KG1 (cell line): ENCODE data around the gene HOXD10.

Experiments
- DNase-seq: peaks from one replicate; lab custom pipeline; 2025; lab: John Stamatoyannopoulos, UW

Gene HOXD10

DNA sequence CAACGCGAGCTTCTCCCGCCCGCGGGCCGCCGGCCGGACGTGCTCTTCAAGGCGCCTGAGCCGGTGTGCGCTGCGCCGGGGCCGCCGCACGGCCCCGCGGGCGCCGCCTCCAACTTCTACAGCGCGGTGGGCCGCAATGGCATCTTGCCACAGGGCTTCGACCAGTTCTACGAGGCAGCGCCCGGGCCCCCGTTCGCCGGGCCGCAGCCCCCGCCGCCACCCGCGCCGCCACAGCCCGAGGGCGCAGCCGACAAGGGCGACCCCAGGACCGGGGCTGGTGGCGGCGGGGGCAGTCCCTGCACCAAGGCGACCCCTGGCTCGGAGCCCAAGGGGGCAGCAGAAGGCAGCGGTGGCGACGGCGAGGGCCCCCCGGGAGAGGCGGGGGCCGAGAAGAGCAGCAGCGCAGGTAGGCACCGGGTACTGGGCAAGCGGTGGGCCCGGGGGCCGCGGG lies 8.8 kb upstream of the HOXD10 start:
- no peak for DNase-seq

DNA sequence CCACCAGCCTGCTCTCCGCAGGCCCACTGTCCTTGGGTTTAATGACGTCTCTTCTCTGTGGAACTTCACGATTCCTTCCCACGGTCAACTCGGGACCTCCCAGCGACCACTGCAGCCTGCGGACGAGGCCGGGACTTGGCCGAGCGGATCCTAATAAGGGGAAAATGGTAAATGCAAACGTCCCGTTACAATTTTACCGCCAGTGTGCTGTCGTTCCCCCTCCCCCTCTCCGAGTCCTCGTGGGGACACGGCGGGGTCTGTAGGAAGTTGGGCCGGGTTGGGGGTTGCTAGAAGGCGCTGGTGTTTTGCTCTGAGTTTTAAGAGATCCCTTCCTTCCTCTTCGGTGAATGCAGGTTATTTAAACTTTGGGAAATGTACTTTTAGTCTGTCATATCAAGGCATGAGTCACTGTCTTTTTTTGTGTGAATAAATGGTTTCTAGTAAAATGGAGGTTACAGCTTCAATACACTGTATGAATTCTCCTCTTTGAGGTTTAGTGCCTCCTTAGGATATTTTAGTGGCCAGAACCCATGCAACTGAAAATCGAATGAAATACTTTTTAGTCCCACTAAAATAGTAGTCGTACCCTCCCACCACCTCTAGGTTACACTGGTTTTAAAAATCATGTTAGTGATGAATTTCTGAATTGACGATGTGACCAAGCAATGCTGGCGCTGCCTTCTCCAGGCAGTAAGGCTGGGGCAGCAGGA lies 7.2 kb upstream of the HOXD10 start:
- DNase-seq: no peak

DNA sequence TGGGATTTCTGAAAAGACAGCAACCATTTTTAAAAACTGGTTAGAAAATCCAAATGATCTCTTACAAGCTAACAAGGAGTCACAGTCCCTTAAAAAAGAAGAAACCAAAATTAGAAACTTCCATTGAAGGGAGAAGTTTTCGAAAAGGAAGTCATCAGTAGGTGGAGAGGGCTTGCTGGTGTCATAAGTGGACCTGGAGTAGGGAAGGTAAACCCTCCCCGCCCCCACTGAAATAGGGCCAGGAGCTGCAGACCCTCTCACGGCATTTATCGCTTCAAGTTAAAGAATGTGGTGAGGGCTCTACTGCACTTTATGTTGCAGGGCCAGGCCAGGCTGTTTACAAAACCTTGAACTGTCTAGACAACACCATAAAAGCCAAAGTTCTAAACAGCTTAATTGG lies 6.6 kb upstream of the HOXD10 start:
- DNase-seq: no peak

DNA sequence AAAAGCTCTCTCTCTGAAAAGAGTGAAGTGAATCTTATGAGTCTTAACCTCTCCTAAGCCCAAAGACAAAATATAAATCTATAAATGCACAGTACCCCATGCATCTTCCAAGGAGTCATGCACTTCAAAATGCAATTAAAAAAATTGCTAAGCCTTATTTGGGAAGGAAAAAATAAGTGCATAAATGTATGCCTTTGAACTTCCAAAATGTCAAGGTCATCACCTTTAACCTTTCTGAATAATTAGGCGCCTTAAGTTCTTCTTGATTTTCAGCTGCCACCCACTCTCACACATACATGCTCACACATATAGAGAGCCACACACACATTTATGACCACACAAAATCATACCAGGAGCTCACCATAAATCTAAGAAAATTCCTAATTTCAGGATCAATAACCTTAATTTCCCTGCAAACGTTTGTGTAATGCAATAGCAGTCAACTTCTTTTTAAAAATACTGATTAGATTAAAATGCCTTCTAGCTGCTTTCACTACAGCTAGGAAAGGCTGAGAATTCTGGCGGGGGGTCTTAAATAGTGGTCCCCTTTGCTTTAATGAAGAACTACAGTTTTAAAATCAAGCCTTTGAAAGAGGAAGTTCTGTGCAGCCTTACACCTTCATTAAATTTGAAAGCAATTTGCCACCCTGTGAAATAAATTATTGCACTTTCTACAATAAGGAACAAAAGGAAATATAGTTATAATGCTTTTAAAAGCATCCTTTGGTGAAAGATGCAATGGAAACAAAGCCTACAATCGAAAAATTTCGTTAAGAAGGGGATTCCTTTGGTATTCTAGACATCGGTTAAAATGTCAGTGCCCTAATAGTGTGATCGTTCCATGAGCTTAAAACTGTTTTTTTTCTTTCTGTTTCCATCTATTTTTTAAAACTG lies 5.9 kb upstream of the HOXD10 start:
- no peak for DNase-seq

DNA sequence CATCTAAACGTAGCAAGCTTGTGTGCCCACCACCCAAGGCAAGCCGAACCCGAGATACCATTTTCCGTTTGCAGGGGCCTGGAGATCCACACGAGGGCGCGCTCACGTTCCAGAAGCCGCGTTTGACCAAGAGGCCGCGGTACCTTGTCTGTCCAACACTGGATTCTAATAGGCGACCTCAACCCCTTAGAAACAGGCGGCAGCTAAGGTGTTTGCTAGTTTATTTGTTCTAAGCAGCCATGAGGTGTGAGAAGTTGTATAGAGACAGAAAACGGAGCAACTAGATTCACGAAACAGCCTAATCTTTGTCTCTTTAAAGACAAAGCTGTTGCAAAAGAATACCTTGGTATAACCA lies 5.3 kb upstream of the HOXD10 start:
- no peak for DNase-seq

DNA sequence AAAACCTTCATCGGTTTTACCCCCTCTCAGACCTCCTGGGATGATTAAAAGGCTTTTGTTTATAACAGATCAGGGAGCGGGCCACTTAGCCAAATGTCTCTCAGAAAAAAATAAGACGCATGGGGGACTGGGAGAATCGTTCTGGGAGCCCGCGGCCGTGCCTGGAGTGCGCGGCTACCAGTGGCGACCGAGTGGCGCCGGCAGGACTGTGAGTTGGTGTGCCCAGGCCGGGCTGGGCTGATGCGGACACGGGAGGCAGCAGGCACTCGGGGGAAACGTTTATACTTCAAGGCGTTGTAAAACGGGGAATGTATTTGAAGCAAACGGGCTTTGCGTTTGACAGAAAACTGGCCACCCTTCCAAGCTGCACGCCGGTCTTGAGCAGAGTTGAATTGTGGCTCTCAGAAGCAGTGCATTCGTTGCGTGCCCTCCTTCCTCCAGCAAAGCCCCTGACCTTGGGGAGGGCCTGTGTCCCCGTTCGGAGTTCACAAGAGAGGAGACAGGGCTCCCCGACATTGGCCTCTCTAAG lies 4.7 kb upstream of the HOXD10 start:
- no peak for DNase-seq

DNA sequence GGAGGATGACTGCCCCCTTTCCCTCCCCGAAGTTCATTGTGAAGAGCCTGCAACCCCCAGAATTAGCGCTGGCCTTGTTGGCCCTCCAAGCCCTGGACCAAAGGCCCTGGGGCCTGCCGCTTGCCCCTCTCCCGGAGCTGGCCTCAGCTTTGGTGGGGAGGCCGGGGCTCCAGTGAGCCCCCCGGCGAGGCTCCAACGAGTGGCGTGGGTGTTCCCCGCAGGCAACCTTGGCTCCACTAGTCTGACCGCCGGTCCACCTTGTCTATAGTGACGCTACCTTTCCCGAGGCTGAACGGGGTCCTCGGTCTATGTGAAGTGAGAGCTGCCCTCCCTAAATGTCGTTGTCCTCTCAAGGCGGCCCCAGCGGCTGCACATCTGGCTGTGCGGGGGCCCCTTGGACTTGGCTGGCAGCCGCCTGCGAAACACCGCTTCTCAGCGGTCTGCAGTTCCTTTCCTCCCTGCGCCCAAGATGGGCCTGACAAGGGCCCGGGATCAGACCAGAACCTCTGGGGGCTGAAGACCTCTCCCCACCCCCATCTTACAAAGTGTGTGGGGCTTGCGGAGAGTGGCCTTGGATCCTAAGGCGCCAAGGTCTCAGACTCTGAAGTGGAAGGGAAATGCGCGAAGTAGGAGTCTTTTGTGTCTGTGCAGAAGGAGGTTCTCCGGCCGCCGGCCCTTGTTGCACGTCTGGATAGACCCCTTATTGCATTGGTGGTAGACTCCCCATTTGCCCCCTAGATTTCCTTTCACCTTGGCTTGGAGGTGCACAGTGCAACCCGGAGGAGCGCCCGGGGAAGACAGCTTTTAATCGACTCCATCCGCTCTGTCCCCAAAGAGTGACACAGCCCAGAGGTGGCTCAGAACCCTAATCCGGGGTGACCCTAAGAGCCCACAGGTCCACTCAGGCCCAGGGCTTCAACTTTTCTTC lies 3.9 kb upstream of the HOXD10 start:
- DNase-seq: no peak

DNA sequence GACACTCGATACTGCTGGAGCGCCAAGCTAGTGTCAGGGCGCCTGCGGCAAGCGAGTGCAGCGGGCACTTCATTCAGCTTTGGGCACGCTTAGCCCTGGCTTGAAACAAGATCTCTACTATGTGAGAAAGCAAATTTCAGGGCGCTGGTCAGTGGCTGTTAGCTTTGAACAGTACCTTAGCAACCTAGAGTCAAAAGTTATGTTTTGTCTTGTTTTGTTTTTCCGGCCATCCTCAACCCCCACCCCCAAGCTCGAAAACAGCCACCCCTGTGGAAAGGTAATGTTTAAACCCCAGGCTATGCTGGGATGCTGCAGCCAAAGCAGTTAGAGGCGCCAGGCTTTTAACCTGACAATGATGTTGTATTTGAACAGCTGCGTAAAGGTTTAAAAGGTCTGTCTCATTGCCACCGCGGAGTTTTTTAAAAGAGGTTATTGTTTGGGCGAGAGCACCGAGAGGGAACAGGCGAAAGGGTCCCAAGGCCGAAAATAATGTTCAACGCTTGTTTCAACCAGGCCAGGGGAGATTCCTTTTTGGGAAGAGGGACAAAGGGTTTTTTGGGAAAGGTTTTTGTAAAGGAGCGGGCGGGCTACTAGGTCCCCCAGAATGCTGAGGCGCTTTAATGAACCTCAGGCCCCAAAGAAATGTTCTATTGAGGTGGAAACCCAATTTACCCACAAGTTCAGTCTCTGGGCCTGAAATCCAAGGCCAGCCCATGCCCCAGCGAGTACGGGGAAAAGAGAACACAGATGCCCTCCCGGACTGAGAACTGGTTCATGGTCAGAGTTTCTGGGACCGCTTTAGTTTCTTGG lies 2.3 kb upstream of the HOXD10 start:
- no peak for DNase-seq

DNA sequence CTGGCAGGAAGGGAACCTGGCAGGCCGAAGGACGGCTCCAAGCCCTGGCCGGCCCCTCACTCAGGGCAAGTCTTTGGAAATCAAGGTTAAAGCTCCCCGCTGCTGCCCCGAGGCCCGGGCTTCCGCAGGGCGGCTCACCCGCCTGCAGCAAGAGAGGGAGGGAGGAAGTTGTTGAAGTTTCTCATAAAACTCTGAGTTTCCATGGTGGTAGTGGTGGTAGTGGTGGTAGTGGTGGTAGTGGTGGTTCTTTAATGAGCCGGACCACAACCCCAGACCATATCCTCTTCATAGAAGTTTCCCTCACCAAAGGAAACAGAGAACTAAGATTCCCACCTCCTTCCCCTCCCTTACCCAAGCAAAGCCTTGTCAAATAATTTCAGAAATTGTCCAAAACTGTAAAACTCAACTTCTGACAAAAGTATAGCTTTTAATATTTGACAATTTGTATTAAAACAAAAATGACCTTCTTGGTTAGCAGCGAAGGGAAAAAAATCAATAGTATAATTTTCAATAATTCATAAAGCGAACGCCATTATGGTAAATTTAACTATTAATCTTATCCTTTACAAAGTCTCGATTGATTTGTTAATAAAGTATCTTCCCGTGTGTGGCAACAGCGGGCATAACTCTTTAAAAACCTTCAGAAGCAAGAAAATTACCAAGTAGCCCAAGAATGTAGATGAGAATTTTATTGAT lies 1.5 kb upstream of the HOXD10 start:
- DNase-seq: no peak

DNA sequence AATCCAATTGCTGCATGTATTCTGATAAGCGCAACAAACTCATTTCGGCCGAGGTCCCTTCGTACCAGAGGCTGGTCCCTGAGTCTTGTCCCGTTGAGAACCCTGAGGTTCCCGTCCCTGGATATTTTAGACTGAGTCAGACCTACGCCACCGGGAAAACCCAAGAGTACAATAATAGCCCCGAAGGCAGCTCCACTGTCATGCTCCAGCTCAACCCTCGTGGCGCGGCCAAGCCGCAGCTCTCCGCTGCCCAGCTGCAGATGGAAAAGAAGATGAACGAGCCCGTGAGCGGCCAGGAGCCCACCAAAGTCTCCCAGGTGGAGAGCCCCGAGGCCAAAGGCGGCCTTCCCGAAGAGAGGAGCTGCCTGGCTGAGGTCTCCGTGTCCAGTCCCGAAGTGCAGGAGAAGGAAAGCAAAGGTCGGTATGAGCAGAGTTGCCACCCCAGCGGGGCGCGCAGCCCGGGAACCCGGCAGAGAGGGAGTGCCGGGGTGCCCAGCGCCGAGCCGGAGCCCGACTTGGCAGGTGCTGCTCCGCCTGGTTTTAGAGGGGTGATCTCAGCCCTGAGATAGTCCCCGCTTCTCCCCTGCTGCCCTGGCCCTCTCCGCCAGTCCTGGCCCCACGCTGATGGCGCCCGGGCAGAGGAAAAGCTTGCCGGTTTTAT lies 714 bp downstream of the HOXD10 start:
- DNase-seq: no peak

DNA sequence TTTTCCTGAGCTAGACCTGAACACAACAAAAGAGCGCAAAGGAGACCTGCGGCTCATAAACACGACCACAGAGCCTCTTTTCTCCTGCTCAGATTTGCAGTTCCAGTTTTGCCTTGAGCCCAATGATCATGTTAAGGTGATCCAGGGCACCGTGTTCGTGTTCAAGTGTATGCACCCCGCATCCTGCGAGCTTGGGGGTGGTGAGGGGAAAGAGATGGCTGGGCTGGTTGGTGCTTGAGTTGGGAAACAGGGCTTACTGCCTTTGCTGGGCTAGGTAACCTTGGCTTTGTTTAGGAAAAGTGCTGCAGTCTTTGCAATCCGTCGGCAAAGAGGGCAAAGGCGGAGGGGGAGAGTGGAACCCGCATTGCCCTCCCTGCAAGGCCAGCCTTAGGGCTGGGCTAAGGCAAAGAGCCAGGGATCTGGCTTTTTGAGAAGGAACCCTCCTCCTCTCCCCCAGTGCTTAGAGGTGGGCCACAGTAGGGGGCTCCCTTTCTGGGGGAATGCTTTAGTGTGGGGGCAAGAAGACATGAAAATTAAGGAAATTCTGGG lies 1.3 kb downstream of the HOXD10 start:
- no peak for DNase-seq

DNA sequence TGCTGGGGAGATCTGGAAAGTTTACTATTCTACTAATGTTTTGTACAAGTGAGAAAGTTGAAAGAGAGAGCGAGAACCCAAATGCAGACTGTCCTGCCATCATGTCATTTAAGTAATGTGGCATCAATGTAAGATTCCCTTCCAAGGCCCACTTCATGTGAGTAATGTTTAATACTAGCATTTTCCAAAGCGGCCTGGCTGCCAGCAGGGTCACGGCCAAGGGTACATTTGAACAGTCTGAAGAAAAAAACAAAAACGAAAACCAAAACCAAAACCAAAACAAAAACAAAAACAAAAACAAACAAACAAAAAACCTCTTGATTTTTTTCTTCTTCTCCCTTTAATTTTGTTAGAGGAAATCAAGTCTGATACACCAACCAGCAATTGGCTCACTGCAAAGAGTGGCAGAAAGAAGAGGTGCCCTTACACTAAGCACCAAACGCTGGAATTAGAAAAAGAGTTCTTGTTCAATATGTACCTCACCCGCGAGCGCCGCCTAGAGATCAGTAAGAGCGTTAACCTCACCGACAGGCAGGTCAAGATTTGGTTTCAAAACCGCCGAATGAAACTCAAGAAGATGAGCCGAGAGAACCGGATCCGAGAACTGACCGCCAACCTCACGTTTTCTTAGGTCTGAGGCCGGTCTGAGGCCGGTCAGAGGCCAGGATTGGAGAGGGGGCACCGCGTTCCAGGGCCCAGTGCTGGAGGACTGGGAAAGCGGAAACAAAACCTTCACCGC lies 2.2 kb downstream of the HOXD10 start:
- DNase-seq: no peak

DNA sequence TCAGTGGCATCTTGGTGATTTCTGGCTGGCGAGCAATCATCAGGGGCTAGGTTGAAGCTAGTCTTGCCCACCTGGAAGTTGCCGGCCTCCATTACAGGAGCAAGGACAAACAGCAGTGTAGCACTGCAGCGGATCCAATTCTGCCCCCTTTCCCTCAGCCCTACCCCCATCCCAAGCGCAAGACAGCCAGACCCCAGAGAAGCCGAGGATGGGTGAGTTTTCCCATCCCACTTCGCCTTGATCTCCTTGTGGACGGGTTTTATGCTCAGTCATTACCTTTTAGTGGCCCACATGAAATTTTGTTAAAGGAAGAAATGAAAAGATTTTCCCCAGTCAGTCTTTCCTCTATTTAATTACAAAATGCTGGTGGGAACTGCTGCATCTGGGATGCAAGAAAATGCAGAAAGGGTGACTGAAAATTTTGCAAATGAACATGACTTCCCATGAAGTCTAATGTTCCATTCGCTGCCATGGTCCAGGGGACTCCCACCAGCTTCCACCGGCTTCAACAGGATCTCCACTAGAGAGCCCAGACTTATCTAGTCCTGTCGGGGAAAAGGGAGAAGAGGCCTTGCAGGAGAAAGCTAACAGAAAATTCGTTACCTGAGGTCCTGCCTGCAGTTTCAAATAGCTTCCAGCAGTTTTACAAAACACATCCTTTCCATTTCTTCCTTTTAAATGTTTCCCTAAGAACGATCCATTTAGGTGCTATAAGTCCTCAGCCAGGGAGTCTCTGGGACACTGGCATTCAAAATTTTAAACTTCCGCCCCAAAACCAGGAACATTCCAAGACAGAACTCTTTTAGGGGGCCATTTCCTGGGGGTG lies 4.0 kb downstream of the HOXD10 start:
- no peak for DNase-seq

DNA sequence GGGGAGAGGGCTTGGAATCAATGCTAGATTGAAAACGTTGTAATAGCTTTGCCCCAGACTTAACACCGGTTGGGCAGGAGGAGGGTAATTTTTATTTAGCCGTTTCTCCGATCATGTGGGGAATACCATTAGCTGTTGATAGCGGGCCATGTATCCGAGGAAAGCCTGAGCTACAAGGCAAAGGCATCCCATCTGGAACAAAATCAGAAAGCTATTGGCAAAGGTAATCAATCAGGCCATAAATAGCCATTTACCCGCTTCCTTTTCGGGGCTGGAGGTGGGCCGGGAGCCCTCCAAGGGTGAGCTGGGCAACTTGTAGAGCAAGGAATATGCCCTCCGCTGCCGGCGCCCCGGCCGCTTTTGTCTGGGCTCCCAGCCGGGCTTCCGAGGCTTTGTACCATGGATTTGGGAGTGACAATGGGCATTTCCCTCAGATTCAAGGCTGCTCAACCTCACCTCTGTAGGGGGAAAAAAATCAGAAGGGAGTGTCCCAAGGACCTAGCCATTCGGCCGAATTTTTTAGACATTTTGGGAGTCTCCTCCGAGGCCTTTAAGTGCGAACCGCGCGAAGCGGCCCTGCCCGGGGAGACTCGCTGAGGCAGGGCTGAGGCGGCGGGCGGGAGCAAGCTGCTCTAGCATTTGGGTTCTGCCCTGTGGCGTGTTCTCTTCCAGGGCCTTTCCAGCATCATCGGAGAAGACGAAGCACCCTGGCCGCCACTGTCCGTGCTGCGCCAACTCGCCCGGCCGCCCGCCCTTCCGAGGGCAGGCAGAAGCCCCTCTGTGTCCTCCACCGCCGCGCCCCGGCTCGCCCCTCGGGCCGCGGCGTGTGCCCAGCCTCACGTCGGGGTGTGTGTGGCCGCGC lies 4.8 kb downstream of the HOXD10 start:
- no peak for DNase-seq

DNA sequence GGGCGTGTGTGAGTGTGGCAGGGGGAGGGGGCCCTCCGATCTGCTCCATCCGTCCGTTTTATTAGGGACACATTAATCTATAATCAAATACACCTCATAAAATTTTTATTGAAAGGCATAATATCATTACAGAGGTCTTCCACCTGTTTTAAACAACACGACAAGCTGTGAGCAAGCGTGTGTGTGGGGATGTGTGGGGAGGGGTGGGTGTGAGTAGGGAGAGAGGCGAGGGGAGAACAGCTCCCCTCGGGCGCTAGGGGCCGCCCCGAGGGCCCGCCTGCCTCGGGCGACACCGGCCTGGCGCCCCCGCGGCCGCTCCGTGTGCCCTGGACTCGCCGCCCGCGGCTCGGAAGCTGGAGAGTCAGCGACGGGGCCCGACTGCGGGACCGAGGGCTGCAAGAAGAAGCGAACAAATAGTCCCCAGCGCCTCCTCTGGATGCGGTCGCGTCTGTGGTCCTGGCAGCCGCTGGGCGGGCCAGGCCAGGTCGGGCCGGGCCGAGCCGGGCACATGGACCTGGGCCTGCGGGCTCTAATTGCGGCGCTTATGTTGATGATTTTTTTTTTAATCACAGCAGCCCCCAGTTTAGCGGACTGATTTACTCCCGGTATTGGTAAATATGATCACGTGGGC lies 5.6 kb downstream of the HOXD10 start:
- no peak for DNase-seq

DNA sequence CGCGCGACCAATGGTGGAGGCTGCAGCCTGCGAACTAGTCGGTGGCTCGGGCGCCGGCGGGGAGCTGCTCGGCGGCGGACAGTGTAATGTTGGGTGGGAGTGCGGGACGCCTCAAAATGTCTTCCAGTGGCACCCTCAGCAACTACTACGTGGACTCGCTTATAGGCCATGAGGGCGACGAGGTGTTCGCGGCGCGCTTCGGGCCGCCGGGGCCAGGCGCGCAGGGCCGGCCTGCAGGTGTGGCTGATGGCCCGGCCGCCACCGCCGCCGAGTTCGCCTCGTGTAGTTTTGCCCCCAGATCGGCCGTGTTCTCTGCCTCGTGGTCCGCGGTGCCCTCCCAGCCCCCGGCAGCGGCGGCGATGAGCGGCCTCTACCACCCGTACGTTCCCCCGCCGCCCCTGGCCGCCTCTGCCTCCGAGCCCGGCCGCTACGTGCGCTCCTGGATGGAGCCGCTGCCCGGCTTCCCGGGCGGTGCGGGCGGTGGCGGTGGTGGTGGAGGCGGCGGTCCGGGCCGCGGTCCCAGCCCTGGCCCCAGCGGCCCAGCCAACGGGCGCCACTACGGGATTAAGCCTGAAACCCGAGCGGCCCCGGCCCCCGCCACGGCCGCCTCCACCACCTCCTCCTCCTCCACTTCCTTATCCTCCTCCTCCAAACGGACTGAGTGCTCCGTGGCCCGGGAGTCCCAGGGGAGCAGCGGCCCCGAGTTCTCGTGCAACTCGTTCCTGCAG lies 6.3 kb downstream of the HOXD10 start, which contains the start of gene HOXD9:
Gene HOXD9, plus strand, starts transcription at position 37 of the 728 bp plus-strand sequence. Its CDS starts 50 bp downstream, at position 87.
- DNase-seq: no peak
